ENCODE measurements around the gene CNOT4.

The CNOT4 gene

DNA sequence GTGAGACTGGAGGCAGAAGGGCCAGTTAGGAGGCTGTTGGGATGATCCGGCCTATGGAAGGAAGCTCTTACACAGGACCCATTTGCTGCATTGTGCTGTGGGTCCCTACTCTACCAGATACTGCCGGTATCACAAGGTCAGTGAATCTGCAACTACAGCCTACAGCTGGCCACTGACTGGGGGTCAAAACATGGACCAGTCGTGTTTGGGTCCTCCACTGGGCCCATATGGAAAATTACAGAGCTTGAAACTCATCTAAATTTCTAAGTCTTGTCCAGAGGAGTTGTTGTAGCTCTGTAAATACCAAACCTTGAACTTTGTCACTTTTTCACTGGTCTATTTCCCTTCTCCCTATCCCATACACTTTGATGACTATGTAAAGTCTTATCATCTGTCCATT lies 42.2 kb upstream of the CNOT4 start:
- Histone ChIP-seq H3K27me3 (ENCODE audit: insufficient read depth, low read depth, severe bottlenecking) (no peaks in the 10 kb centered on the region), H3K36me3 (no peaks in the 10 kb centered on the region), H3K4me3 (ENCODE audit: low read depth, low read length) (no peak overlapping the region), H3K27ac (no peak overlapping the region), H3K9me3 (ENCODE audit: severe bottlenecking) (no peaks in the 10 kb centered on the region)
- no peak for DNase-seq
- TF ChIP-seq, protein P1, sequence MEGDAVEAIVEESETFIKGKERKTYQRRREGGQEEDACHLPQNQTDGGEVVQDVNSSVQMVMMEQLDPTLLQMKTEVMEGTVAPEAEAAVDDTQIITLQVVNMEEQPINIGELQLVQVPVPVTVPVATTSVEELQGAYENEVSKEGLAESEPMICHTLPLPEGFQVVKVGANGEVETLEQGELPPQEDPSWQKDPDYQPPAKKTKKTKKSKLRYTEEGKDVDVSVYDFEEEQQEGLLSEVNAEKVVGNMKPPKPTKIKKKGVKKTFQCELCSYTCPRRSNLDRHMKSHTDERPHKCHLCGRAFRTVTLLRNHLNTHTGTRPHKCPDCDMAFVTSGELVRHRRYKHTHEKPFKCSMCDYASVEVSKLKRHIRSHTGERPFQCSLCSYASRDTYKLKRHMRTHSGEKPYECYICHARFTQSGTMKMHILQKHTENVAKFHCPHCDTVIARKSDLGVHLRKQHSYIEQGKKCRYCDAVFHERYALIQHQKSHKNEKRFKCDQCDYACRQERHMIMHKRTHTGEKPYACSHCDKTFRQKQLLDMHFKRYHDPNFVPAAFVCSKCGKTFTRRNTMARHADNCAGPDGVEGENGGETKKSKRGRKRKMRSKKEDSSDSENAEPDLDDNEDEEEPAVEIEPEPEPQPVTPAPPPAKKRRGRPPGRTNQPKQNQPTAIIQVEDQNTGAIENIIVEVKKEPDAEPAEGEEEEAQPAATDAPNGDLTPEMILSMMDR (IDR thresholded peaks at IDR 0.05; ENCODE audit: low read depth, low read length), result no peak

DNA sequence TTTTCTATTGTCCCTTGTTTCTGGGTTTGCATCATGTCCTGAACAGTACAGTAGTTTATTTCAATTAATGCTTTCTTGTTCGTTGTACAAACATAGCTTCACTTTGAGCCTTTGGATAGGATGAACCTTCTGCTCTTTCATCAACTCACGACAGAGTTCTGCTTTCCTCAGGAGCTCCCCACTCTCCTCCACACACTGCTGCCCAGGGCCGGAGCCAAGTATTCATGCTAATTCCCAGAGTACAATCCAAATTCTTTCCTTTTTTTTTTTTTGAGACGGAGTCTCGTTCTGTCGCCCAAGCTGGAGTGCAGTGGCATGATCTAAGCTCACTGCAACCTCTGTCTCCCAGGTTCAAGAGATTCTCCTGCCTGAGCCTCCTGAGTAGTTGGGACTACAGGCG lies 40.3 kb upstream of the CNOT4 start:
- TF ChIP-seq, protein P1 (IDR thresholded peaks at IDR 0.05; ENCODE audit: low read depth, low read length), result no peak
- Histone ChIP-seq H3K4me3 (ENCODE audit: low read depth, low read length) (no peak overlapping the region), H3K9me3 (ENCODE audit: severe bottlenecking) (no peaks in the 10 kb centered on the region), H3K36me3 (no peaks in the 10 kb centered on the region), H3K27me3 (ENCODE audit: insufficient read depth, low read depth, severe bottlenecking) (no peaks in the 10 kb centered on the region), H3K27ac (no peak overlapping the region)
- DNase-seq, result no peak

DNA sequence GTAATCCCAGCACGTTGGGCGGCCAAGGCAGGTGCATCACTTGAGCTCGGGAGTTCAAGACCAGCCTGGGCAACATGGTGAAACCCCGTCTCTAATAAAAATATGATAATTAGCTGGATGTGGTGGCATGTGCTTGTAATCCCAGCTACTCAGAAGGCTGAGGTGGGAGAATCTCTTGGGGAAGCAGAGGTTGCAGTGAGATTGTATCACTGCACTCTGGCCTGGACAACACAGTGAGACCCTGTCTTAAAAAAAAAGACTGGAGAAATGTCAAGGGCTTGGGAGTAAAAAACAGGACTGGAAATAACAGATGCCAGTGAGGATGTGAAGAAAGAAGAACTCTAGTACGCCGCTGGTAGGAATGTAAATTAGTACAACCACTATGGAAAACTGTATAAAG lies 31.1 kb upstream of the CNOT4 start:
- TF ChIP-seq, protein P1 (IDR thresholded peaks at IDR 0.05; ENCODE audit: low read depth, low read length), result no peak
- DNase-seq, result no peak
- no peaks in the 10 kb centered on the region for H3K27me3 ChIP-seq (ENCODE audit: insufficient read depth, low read depth, severe bottlenecking)

DNA sequence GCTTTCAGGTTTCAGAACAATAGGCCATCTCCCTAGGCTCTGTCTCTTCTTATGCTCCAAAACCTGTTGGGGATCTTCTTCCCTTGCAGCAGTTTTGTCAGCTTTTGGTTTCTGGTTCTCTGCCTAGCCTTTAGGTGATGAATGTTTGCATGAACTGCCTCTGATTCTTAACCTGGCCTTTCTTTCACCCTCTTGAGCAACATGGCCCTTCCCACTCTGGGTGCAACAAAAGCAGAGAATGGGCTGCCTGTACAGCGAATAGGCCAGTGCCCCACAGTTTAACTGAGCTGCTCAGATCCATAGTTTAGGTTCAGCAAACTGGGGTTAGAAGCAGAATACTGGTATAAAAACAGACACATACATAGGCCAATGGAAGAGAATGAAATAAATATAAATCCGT lies 29.7 kb upstream of the CNOT4 start:
- Histone ChIP-seq H3K27me3 (ENCODE audit: insufficient read depth, low read depth, severe bottlenecking) (no peaks in the 10 kb centered on the region), H3K36me3 (no peaks in the 10 kb centered on the region), H3K27ac (no peak overlapping the region), H3K4me3 (ENCODE audit: low read depth, low read length) (no peak overlapping the region), H3K9me3 (ENCODE audit: severe bottlenecking) (no peaks in the 10 kb centered on the region)
- DNase-seq, result no peak
- TF ChIP-seq, protein P1 (IDR thresholded peaks at IDR 0.05; ENCODE audit: low read depth, low read length), result no peak

More for the DNA sequence above, 31.1 kb upstream of the CNOT4 start:
- no peaks in the 10 kb centered on the region for H3K36me3 ChIP-seq
- H3K9me3 ChIP-seq (ENCODE audit: severe bottlenecking), result no peaks in the 10 kb centered on the region
- H3K27ac ChIP-seq, result no peak overlapping the region
- H3K4me3 ChIP-seq (ENCODE audit: low read depth, low read length), result no peak overlapping the region

DNA sequence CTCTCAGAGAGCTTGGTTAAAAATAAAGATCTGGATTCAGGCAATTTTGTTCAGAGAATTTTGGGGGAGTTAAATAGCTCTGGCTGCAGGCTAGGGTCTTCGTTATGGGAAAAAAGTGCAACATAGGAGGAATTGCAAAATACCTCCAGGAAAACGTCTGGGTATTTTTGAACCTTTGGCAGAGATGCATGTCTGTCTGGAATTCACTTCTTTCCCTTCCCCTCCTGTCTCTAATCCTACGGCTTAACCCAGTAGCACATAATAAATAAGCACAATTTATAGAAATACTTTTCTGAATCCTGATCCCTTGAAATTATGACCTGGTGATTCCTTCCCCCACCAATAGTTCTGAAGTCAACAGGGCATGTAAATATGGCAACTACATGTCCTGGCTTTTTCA lies 28.5 kb upstream of the CNOT4 start:
- TF ChIP-seq, protein P1 (IDR thresholded peaks at IDR 0.05; ENCODE audit: low read depth, low read length), result no peak
- Histone ChIP-seq H3K27me3 (ENCODE audit: insufficient read depth, low read depth, severe bottlenecking) (no peaks in the 10 kb centered on the region), H3K36me3 (no peaks in the 10 kb centered on the region), H3K4me3 (ENCODE audit: low read depth, low read length) (no peak overlapping the region), H3K27ac (no peak overlapping the region), H3K9me3 (ENCODE audit: severe bottlenecking) (no peaks in the 10 kb centered on the region)
- DNase-seq, result no peak

DNA sequence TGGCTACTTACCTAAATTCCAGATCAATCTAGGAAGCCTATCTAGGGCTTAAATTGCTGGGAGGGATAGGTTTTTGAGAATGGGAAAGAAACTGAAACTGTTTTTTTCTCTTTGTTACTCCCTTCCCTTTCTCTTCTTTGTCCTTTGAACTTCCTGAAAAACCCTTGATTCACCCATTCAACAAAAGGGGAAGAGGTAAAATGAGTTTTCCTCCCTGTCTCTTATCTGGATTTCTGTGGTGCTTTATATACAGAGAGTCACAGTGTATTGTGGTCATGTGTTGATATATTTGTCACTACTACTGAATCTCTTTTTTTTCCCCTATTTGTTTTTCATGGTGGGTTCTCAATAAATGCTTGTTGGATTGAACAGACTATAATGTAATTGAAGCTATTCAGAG lies 28.0 kb upstream of the CNOT4 start:
- DNase-seq, result no peak
- Histone ChIP-seq H3K36me3 (no peaks in the 10 kb centered on the region), H3K4me3 (ENCODE audit: low read depth, low read length) (no peak overlapping the region), H3K9me3 (ENCODE audit: severe bottlenecking) (no peaks in the 10 kb centered on the region), H3K27me3 (ENCODE audit: insufficient read depth, low read depth, severe bottlenecking) (no peaks in the 10 kb centered on the region), H3K27ac (no peak overlapping the region)
- TF ChIP-seq, protein P1 (IDR thresholded peaks at IDR 0.05; ENCODE audit: low read depth, low read length), result no peak

Data from WERI-Rb-1 (cell line).